Heart left ventricle (tissue), 13 donors: Measurements from ENCODE around the gene KCNAB2.

Experiments
- CTCF ChIP-seq, 12 donors: fragments of 200-600 bp; sonication (generic) in 4 of 12; IDR thresholded peaks; one replicate each; pipeline versions ENCODE4 v1.5.0 to v1.8.0; 2018 to 2022; ENCODE audit warnings: antibody characterized with exemption in 12 of 12, mild to moderate bottlenecking in 5 of 12
- POLR2A ChIP-seq, 2 donors: fragments of 450-650 bp; IDR thresholded peaks; one replicate each; pipeline ENCODE4 v1.6.1; 2017; ENCODE audit warnings: antibody characterized with exemption in 2 of 2, mild to moderate bottlenecking in 2 of 2, moderate library complexity in 2 of 2
- donor health status: ischemic (EF 13 %, LVEDD 7.1; RV severe dilation, severe dysfunction).
- donor health status: DM: no; HTN: yes; CAD: no.
- donor health status: DM: no; HTN: no; CAD: no.
- donor health status: ischemic (EF 25% LVEDD 6.9; RV normal size, moderate dysfunction).
- donor health status: ischemic (EF 25% LVEDD 5.7; RV mildly dilated, moderate dysfunction).
- donor health status: ischemic (EF 35%, LVEDD 5.7; RV mildly dilated, moderate dysfunction).
- donor health status: nonischemic (EF 11% LVEDD 7.7; RV severe dilation, severe dysfunction).
- donor health status: DM: yes; HTN: yes; CAD: no.
- donor health status: PGD.
- donor health status: ischemic (EF 29% LVEDD 5.4; RV normal size, mild dysfunction).
- donor health status: nonischemic (EF 23%, LVEDD 6.1; RV moderate dilation, normal function).

- TF ChIP-seq POLR2A (IDR thresholded peaks at IDR 0.05) (no peak), CTCF (IDR thresholded peaks at IDR 0.05) (no peak)
Measured at GRCh38 chr1:6128276-6129081, 82.8 kb downstream of the KCNAB2 start.
